Measurements from ENCODE around the gene CD2. TPM values are rescaled to one million over a fixed set of nuclear protein-coding genes. Genes with fewer than 3 reads are reported as not detected.

CD2 gene
- total RNA-seq, 1 experiment from 2014 or later, result not detected

- DNase-seq (ENCODE audit: low spot score), result no peak
- TF ChIP-seq CTCF (conservative IDR thresholded peaks at IDR 0.05; ENCODE audit: low read depth, low read length) (no peak), EZH2 (IDR thresholded peaks at IDR 0.05; ENCODE audit: borderline replicate concordance, low read depth, low read length, poor library complexity, severe bottlenecking) (no peak)
- CTCF ChIA-PET, result no interaction called here
Observed at GRCh38 chr1:116772648-116773045, 18.4 kb downstream of the CD2 start.

GRCh38 chr1:116775116-116775752 lies 21.0 kb downstream of the CD2 start:
- no peak overlapping the region for H3K4me3 ChIP-seq (ENCODE audit: low read depth, low read length, poor library complexity, severe bottlenecking)
- H3K9me3 ChIP-seq (ENCODE audit: low read depth, low read length, poor library complexity, severe bottlenecking), result peaks cover 6% of the 10 kb centered on the region
- no peaks in the 10 kb centered on the region for H3K4me1 ChIP-seq (ENCODE audit: insufficient read depth, low read length, poor library complexity, severe bottlenecking)
- intact Hi-C loops (cut with micrococcal nuclease; ENCODE audit: unreplicated experiment), result no loop called here
- POLR2A ChIA-PET (ENCODE audit: low non-redundant PET), result no interaction called here
- CTCF ChIA-PET, result no interaction called here
- no peaks in the 10 kb centered on the region for H3K36me3 ChIP-seq (ENCODE audit: insufficient read depth, low read length, poor library complexity, severe bottlenecking)
- DNase-seq (ENCODE audit: low spot score), result no peak
- TF ChIP-seq CTCF (conservative IDR thresholded peaks at IDR 0.05; ENCODE audit: low read depth, low read length) (no peak), EZH2 (IDR thresholded peaks at IDR 0.05; ENCODE audit: borderline replicate concordance, low read depth, low read length, poor library complexity, severe bottlenecking) (no peak)
- peaks cover 19% of the 10 kb centered on the region for H3K27me3 ChIP-seq (replicated peaks; ENCODE audit: insufficient read depth, low read depth, low read length, poor library complexity)
- H3K27ac ChIP-seq (ENCODE audit: low read depth, low read length, poor library complexity, severe bottlenecking), result no peak overlapping the region
- BruUV-seq (replicated peaks), result no TSS peak

More at GRCh38 chr1:116772648-116773045, 18.4 kb downstream of the CD2 start:
- no peaks in the 10 kb centered on the region for H3K36me3 ChIP-seq (ENCODE audit: insufficient read depth, low read length, poor library complexity, severe bottlenecking)
- intact Hi-C loops (cut with micrococcal nuclease; ENCODE audit: unreplicated experiment), result no loop called here
- no peaks in the 10 kb centered on the region for H3K4me1 ChIP-seq (ENCODE audit: insufficient read depth, low read length, poor library complexity, severe bottlenecking)
- BruUV-seq (replicated peaks), result no TSS peak
- H3K4me3 ChIP-seq (ENCODE audit: low read depth, low read length, poor library complexity, severe bottlenecking), result no peak overlapping the region
- POLR2A ChIA-PET (ENCODE audit: low non-redundant PET), result no interaction called here
- peaks cover 6% of the 10 kb centered on the region for H3K9me3 ChIP-seq (ENCODE audit: low read depth, low read length, poor library complexity, severe bottlenecking)
- H3K27ac ChIP-seq (ENCODE audit: low read depth, low read length, poor library complexity, severe bottlenecking), result no peak overlapping the region
- peaks cover 5% of the 10 kb centered on the region for H3K27me3 ChIP-seq (replicated peaks; ENCODE audit: insufficient read depth, low read depth, low read length, poor library complexity)

GRCh38 chr1:116777831-116778830 lies 23.9 kb downstream of the CD2 start:
- peaks cover 16% of the 10 kb centered on the region for H3K27me3 ChIP-seq (replicated peaks; ENCODE audit: insufficient read depth, low read depth, low read length, poor library complexity)
- intact Hi-C loops (cut with micrococcal nuclease; ENCODE audit: unreplicated experiment), result no loop called here
- POLR2A ChIA-PET (ENCODE audit: low non-redundant PET), result interaction anchor here (0.6 kb wide), 1 partner anchor 27 kb away, joined by 5 read pairs; no protein-coding TSS in a partner anchor
- no peak overlapping the region for H3K27ac ChIP-seq (ENCODE audit: low read depth, low read length, poor library complexity, severe bottlenecking)
- CTCF ChIA-PET, result no interaction called here
- H3K36me3 ChIP-seq (ENCODE audit: insufficient read depth, low read length, poor library complexity, severe bottlenecking), result no peaks in the 10 kb centered on the region
- no peak for DNase-seq (ENCODE audit: low spot score)
- no peak for TF ChIP-seq EZH2 (IDR thresholded peaks at IDR 0.05; ENCODE audit: borderline replicate concordance, low read depth, low read length, poor library complexity, severe bottlenecking)
- TF ChIP-seq CTCF (conservative IDR thresholded peaks at IDR 0.05; ENCODE audit: low read depth, low read length), result no peak
- peaks cover 5% of the 10 kb centered on the region for H3K9me3 ChIP-seq (ENCODE audit: low read depth, low read length, poor library complexity, severe bottlenecking)
- H3K4me1 ChIP-seq (ENCODE audit: insufficient read depth, low read length, poor library complexity, severe bottlenecking), result no peaks in the 10 kb centered on the region
- no TSS peak for BruUV-seq (replicated peaks)
- H3K4me3 ChIP-seq (ENCODE audit: low read depth, low read length, poor library complexity, severe bottlenecking), result no peak overlapping the region

All from A673 (cell line).